ENCODE results near the gene FHOD1. TPM values are rescaled to one million over a fixed set of nuclear protein-coding genes. Genes with fewer than 3 reads are reported as not detected.

FHOD1 gene
- total and polyA plus RNA-seq, 10 of the 15 experiments (the other 5 are each of a cell fraction or from before 2014, with no cell fraction given): 8.9 to 65.7 (median 18.1) TPM

DNA sequence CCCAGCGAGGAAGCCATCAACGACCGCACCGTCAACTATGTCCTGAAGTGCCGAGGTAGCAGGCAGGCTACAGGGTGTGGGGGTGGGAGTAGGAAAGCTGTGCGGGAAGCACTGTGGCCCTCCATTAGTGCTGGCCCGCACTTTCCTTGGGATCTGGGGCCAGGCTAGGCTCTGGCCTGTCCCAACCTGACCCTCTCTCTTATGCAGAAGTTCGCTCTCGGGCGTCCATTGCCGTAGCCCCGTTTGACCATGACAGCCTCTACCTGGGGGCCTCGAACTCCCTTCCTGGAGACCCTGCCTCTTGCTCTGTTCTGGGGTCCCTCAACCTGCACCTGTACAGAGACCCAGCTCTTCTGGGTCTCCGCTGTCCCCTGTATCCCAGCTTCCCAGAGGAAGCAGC is 40.7 kb upstream of the FHOD1 start (continued):
- TF ChIP-seq ZNF217 (IDR thresholded peaks at IDR 0.05) (no peak), RAD51 (IDR thresholded peaks at IDR 0.05) (no peak)
- TF ChIP-seq, protein P1, sequence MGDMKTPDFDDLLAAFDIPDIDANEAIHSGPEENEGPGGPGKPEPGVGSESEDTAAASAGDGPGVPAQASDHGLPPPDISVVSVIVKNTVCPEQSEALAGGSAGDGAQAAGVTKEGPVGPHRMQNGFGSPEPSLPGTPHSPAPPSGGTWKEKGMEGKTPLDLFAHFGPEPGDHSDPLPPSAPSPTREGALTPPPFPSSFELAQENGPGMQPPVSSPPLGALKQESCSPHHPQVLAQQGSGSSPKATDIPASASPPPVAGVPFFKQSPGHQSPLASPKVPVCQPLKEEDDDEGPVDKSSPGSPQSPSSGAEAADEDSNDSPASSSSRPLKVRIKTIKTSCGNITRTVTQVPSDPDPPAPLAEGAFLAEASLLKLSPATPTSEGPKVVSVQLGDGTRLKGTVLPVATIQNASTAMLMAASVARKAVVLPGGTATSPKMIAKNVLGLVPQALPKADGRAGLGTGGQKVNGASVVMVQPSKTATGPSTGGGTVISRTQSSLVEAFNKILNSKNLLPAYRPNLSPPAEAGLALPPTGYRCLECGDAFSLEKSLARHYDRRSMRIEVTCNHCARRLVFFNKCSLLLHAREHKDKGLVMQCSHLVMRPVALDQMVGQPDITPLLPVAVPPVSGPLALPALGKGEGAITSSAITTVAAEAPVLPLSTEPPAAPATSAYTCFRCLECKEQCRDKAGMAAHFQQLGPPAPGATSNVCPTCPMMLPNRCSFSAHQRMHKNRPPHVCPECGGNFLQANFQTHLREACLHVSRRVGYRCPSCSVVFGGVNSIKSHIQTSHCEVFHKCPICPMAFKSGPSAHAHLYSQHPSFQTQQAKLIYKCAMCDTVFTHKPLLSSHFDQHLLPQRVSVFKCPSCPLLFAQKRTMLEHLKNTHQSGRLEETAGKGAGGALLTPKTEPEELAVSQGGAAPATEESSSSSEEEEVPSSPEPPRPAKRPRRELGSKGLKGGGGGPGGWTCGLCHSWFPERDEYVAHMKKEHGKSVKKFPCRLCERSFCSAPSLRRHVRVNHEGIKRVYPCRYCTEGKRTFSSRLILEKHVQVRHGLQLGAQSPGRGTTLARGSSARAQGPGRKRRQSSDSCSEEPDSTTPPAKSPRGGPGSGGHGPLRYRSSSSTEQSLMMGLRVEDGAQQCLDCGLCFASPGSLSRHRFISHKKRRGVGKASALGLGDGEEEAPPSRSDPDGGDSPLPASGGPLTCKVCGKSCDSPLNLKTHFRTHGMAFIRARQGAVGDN (IDR thresholded peaks at IDR 0.05): no peak

DNA sequence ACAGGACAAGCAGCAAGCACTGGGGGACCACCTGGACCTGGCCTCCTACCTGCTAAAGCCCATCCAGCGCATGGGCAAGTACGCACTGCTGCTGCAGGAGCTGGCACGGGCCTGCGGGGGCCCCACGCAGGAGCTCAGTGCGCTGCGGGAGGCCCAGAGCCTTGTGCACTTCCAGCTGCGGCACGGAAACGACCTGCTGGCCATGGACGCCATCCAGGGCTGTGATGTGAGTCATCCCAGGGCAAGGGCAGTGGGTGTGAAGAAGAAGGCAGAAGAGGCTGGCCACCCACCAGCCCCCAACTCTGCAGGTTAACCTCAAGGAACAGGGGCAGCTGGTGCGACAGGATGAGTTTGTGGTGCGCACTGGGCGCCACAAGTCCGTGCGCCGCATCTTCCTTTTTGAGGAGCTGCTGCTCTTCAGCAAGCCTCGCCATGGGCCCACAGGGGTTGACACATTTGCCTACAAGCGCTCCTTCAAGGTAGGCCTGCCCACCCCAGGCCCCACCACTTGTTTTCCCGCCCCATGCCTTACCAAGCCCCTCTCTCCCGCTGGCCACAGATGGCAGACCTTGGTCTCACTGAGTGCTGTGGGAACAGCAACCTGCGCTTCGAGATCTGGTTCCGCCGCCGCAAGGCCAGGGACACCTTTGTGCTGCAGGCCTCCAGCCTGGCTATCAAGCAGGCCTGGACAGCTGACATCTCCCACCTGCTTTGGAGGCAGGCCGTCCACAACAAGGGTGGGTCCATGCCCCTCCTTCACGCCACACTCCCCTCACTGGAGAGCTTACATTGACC is 39.4 kb upstream of the FHOD1 start:
- no TSS peak for BruUV-seq (replicated peaks)
- Histone ChIP-seq H3K27ac (ENCODE audit: control insufficient read depth, insufficient read depth) (no peak overlapping the region), H2AFZ (ENCODE audit: control insufficient read depth, low read depth, low read length) (no peak overlapping the region), H3K9me3 (replicated peaks; ENCODE audit: control insufficient read depth, insufficient read depth, low read length) (no peaks in the 10 kb centered on the region), H3K4me2 (ENCODE audit: control insufficient read depth, insufficient read depth) (no peak overlapping the region), H3K4me1 (ENCODE audit: control insufficient read depth, insufficient read depth, low read length) (no peaks in the 10 kb centered on the region), H3K36me3 (ENCODE audit: control insufficient read depth in 2 of 2, insufficient read depth in 2 of 2, low read length in 1 of 2) (no peaks in the 10 kb centered on the region), H3K27me3 (replicated peaks in 1 of 2; ENCODE audit: control insufficient read depth in 2 of 2, insufficient read depth in 2 of 2, low read length in 1 of 2) (no peaks in the 10 kb centered on the region), H3K9ac (ENCODE audit: control insufficient read depth, insufficient read depth, low read length) (no peak overlapping the region), H3K79me2 (ENCODE audit: control insufficient read depth, insufficient read depth, low read length) (no peaks in the 10 kb centered on the region), H4K20me1 (ENCODE audit: control insufficient read depth, insufficient read depth) (no peaks in the 10 kb centered on the region), H3K4me3 (no peak overlapping the region)
- CTCF ChIA-PET: interaction anchor here (1.0 to 2.0 kb wide), 4 partner anchors 10 to 45 kb away, joined by 3 to 11 read pairs (median 5); no protein-coding TSS in a partner anchor
- FAIRE-seq: no peak
- 66% methylated on average over 26 of the region's 28 CpGs for WGBS (ENCODE audit: insufficient coverage, insufficient replicate concordance, low lambda C conversion rate, missing lambda C conversion rate)
- in situ Hi-C loops (cut with MboI): no loop called here
- DNase-seq (ENCODE audit: low read depth, low spot score): no peak
- intact Hi-C loops (cut with micrococcal nuclease; ENCODE audit: unreplicated experiment): no loop called here
- SMC1A ChIA-PET (ENCODE audit: uncharacterized antibody, unreplicated experiment): interaction anchor here (1.2 kb wide), 1 partner anchor 53 kb away, joined by 4 read pairs; no protein-coding TSS in a partner anchor
- POLR2A ChIA-PET: no interaction called here
- TF ChIP-seq ZBED1 (IDR thresholded peaks at IDR 0.05; ENCODE audit: borderline replicate concordance) (no peak), NR2F1 (conservative IDR thresholded peaks at IDR 0.05) (no peak), KLF5 (IDR thresholded peaks at IDR 0.05; ENCODE audit: partially characterized antibody) (no peak), ATF7 (IDR thresholded peaks at IDR 0.05; ENCODE audit: low read depth) (no peak)
- TF ChIP-seq, protein P2, sequence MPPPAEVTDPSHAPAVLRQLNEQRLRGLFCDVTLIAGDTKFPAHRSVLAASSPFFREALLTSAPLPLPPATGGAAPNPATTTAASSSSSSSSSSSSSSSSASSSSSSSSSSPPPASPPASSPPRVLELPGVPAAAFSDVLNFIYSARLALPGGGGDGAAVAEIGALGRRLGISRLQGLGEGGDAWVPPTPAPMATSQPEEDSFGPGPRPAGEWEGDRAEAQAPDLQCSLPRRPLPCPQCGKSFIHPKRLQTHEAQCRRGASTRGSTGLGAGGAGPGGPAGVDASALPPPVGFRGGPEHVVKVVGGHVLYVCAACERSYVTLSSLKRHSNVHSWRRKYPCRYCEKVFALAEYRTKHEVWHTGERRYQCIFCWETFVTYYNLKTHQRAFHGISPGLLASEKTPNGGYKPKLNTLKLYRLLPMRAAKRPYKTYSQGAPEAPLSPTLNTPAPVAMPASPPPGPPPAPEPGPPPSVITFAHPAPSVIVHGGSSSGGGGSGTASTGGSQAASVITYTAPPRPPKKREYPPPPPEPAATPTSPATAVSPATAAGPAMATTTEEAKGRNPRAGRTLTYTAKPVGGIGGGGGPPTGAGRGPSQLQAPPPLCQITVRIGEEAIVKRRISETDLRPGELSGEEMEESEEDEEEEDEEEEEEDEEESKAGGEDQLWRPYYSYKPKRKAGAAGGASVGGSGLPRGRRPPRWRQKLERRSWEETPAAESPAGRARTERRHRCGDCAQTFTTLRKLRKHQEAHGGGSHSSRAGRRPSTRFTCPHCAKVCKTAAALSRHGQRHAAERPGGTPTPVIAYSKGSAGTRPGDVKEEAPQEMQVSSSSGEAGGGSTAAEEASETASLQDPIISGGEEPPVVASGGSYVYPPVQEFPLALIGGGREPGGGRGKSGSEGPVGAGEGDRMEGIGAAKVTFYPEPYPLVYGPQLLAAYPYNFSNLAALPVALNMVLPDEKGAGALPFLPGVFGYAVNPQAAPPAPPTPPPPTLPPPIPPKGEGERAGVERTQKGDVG (CRISPR knock-in tag; IDR thresholded peaks at IDR 0.05): no peak
- TF ChIP-seq, protein P3, sequence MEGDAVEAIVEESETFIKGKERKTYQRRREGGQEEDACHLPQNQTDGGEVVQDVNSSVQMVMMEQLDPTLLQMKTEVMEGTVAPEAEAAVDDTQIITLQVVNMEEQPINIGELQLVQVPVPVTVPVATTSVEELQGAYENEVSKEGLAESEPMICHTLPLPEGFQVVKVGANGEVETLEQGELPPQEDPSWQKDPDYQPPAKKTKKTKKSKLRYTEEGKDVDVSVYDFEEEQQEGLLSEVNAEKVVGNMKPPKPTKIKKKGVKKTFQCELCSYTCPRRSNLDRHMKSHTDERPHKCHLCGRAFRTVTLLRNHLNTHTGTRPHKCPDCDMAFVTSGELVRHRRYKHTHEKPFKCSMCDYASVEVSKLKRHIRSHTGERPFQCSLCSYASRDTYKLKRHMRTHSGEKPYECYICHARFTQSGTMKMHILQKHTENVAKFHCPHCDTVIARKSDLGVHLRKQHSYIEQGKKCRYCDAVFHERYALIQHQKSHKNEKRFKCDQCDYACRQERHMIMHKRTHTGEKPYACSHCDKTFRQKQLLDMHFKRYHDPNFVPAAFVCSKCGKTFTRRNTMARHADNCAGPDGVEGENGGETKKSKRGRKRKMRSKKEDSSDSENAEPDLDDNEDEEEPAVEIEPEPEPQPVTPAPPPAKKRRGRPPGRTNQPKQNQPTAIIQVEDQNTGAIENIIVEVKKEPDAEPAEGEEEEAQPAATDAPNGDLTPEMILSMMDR (IDR thresholded peaks at IDR 0.05 in 2 of 3, conservative IDR thresholded peaks at IDR 0.05 in 1 of 3; ENCODE audit: control insufficient read depth in 2 of 3, extremely low read depth in 1 of 3, insufficient read depth in 1 of 3, low read depth in 3 of 3, low read length in 3 of 3): no peak
- no peak for ATAC-seq
- RAD21 ChIA-PET (ENCODE audit: unreplicated experiment): interaction anchor here (1.2 kb wide), 1 partner anchor 113 kb away, joined by 3 read pairs; no protein-coding TSS in a partner anchor

Measured in GM12878 (cell line).